IMR-90 (cell line): Measurements from ENCODE around the gene ING5.

Source experiments
- BHLHE40 ChIP-seq: fragments of 150-350 bp; IDR thresholded peaks from 2 replicates; pipeline ENCODE4 v1.6.1; 2016; ENCODE audit warnings: mild to moderate bottlenecking, low read depth, low read length
- CEBPB ChIP-seq: IDR thresholded peaks from 2 replicates; pipeline ENCODE4 v1.6.1; 2012; ENCODE audit warnings: low read depth, low read length, improper control_type of control experiment
- CHD1 ChIP-seq: IDR thresholded peaks from 2 replicates; pipeline ENCODE4 v1.6.1; 2012; ENCODE audit warnings: low read depth, low read length, improper control_type of control experiment
- ELK1 ChIP-seq: fragments of 150-350 bp; IDR thresholded peaks from 2 replicates; pipeline ENCODE4 v1.6.1; 2016; ENCODE audit warnings: low read depth, mild to moderate bottlenecking, low read length, moderate library complexity, borderline replicate concordance
- MAFK ChIP-seq: IDR thresholded peaks from 2 replicates; pipeline ENCODE4 v1.6.1; 2012; ENCODE audit warnings: low read depth, low read length, improper control_type of control experiment
- MAZ ChIP-seq: IDR thresholded peaks from 2 replicates; pipeline ENCODE4 v1.6.1; 2012; ENCODE audit warnings: low read depth, mild to moderate bottlenecking, low read length, improper control_type of control experiment, moderate library complexity, borderline replicate concordance
- MXI1 ChIP-seq: IDR thresholded peaks from 2 replicates; pipeline ENCODE4 v1.6.1; 2012; ENCODE audit warnings: low read depth, mild to moderate bottlenecking, low read length, moderate library complexity, borderline replicate concordance
- POLR2A ChIP-seq: IDR thresholded peaks from 2 replicates; pipeline ENCODE4 v1.6.1; 2012; ENCODE audit warnings: mild to moderate bottlenecking, low read depth, low read length
- RAD21 ChIP-seq: IDR thresholded peaks from 2 replicates; pipeline ENCODE4 v1.6.1; 2012; ENCODE audit warnings: low read length, improper control_type of control experiment
- RCOR1 ChIP-seq: IDR thresholded peaks from 2 replicates; pipeline ENCODE4 v1.6.1; 2012; ENCODE audit warnings: mild to moderate bottlenecking, low read length, improper control_type of control experiment; ENCODE audit not compliant: insufficient replicate concordance
- SMC3 ChIP-seq: fragments of 150-350 bp; IDR thresholded peaks from 2 replicates; pipeline ENCODE4 v1.6.1; 2016; ENCODE audit warnings: low read depth, mild to moderate bottlenecking, antibody characterized with exemption, low read length, moderate library complexity
- USF2 ChIP-seq: fragments of 150-350 bp; IDR thresholded peaks from 2 replicates; pipeline ENCODE4 v1.6.1; 2017; ENCODE audit warnings: mild to moderate bottlenecking, antibody characterized with exemption, low read length, low read depth
- TF ChIP-seq, protein P1 (sequence below): conservative IDR thresholded peaks from 2 replicates; pipeline ENCODE4 v1.5.1; 2012; ENCODE audit warnings: mild to moderate bottlenecking, low read depth, low read length, improper control_type of control experiment

- TF ChIP-seq POLR2A (no peak), MAZ (no peak), RAD21 (no peak), RCOR1 (no peak), CEBPB (no peak), MXI1 (no peak), MAFK (no peak), ELK1 (no peak), SMC3 (no peak), USF2 (no peak), BHLHE40 (no peak), CHD1 (no peak)
- TF ChIP-seq, protein P1, sequence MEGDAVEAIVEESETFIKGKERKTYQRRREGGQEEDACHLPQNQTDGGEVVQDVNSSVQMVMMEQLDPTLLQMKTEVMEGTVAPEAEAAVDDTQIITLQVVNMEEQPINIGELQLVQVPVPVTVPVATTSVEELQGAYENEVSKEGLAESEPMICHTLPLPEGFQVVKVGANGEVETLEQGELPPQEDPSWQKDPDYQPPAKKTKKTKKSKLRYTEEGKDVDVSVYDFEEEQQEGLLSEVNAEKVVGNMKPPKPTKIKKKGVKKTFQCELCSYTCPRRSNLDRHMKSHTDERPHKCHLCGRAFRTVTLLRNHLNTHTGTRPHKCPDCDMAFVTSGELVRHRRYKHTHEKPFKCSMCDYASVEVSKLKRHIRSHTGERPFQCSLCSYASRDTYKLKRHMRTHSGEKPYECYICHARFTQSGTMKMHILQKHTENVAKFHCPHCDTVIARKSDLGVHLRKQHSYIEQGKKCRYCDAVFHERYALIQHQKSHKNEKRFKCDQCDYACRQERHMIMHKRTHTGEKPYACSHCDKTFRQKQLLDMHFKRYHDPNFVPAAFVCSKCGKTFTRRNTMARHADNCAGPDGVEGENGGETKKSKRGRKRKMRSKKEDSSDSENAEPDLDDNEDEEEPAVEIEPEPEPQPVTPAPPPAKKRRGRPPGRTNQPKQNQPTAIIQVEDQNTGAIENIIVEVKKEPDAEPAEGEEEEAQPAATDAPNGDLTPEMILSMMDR: no peak
These were observed 68.5 kb downstream of the ING5 start for GRCh38 chr2:241770185-241770935.
